Esophagus muscularis mucosa (tissue), 3 donors: ENCODE measurements around the gene CABCOCO1.

Source experiments
- POLR2A ChIP-seq: fragments of 450-650 bp; IDR thresholded peaks from one replicate; pipeline ENCODE4 v1.6.1; 2017; ENCODE audit warnings: antibody characterized with exemption, moderate library complexity, mild to moderate bottlenecking, low read depth
- TF ChIP-seq, protein P1 (sequence below), 3 experiments: fragments of 200-600 bp in 2 of 3; fragments of 450-650 bp in 1 of 3; sonication (generic) in 2 of 3; IDR thresholded peaks; one replicate each; pipeline ENCODE4 v1.5.1; 2017 to 2019; ENCODE audit warnings: antibody characterized with exemption in 3 of 3, mild to moderate bottlenecking in 2 of 3, moderate library complexity in 1 of 3

DNA sequence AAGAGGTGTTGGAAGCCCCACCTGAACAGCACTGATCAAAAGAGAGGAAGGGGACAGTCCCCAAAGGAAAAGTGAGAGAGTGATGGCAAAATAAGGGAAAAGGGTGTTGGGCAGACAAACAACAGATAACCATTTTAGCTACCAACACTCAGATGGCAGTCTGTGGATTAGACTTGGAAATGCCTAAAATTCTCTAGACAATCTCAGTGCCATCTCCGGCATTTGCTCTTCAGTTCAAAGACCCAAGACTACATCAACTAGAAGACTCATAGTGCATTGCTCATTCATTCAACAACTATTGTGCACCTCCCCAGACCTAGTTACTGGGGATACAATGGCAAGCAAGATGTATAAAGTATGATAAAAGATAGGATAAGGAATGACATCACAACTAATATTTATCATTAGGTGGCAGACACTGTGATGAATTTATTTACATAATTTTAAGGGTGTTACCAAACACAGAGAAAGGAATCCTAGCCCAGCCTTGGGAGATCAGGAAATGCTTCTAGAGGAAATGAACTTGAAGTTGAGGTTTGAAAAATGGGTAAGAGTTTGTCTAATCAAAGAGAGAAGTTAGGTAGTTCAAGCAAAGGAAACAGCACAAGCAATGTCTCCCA is 129.5 kb downstream of the CABCOCO1 start:
- TF ChIP-seq POLR2A, result no peak
- TF ChIP-seq, protein P1, sequence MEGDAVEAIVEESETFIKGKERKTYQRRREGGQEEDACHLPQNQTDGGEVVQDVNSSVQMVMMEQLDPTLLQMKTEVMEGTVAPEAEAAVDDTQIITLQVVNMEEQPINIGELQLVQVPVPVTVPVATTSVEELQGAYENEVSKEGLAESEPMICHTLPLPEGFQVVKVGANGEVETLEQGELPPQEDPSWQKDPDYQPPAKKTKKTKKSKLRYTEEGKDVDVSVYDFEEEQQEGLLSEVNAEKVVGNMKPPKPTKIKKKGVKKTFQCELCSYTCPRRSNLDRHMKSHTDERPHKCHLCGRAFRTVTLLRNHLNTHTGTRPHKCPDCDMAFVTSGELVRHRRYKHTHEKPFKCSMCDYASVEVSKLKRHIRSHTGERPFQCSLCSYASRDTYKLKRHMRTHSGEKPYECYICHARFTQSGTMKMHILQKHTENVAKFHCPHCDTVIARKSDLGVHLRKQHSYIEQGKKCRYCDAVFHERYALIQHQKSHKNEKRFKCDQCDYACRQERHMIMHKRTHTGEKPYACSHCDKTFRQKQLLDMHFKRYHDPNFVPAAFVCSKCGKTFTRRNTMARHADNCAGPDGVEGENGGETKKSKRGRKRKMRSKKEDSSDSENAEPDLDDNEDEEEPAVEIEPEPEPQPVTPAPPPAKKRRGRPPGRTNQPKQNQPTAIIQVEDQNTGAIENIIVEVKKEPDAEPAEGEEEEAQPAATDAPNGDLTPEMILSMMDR (IDR thresholded peaks at IDR 0.05), result no peak
